Liver (tissue), 2 donors: ENCODE results near the gene ARAP2.

ENCODE experiments used
- GABPA ChIP-seq, 2 donors: IDR thresholded peaks in 1 of 2; conservative IDR thresholded peaks in 1 of 2; 2 replicates each; pipeline ENCODE4 v1.6.1; 2016; ENCODE audit warnings: antibody characterized with exemption in 2 of 2, mild to moderate bottlenecking in 1 of 2, moderate library complexity in 1 of 2
- JUND ChIP-seq, 2 donors: IDR thresholded peaks; 2 replicates each; pipeline ENCODE4 v1.6.1; 2016; ENCODE audit warnings: antibody characterized with exemption in 2 of 2
- RAD21 ChIP-seq, 2 donors: IDR thresholded peaks; 2 replicates each; pipeline ENCODE4 v1.6.1; 2016; ENCODE audit warnings: antibody characterized with exemption in 2 of 2, mild to moderate bottlenecking in 2 of 2
- donor health status: healthy.

DNA sequence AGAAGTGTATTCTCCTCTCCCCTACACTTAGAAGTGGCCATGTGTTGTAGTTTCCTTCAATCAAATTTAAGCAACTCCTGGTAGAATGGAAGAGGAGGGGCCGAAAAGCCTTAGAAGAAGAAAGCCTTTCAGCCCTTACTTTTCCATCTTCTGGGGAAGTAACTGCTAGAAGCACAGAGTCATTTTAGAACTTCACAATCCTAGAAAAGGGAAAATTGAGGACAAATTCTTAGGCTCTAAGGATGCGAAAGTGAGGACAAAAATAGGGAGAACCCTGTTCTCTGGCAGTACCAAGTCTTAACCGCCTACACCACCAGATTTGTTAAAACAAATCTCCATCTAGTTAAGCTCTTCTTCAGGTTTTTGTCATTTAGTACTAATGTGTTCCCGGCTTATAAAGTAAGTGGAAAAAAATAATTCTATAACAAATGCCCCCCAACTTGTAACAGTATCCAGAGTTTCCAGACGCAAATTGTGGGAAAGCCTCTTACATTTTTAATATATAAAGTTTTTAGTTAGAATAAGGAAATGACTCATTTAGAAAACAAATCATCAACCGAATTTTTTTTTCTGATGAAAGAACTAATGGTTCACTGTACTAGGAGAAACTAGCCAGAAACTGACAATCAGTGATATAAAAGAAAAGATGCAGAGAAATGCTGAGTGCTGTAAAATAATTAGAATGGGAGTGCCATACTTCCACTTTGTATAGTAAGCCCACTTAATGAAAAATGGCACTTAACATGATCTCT is 76.0 kb downstream of the ARAP2 start:
- TF ChIP-seq GABPA (IDR thresholded peaks at IDR 0.05 in 1 of 2, conservative IDR thresholded peaks at IDR 0.05 in 1 of 2): no peak
- no peak for TF ChIP-seq JUND (IDR thresholded peaks at IDR 0.05)
- no peak for TF ChIP-seq RAD21 (IDR thresholded peaks at IDR 0.05)
